Measurements from ENCODE around the gene HOXB7.
A peak's percentile ranks its signal among the peaks of the same experiment; 100 is the strongest.

HOXB7 gene

DNA sequence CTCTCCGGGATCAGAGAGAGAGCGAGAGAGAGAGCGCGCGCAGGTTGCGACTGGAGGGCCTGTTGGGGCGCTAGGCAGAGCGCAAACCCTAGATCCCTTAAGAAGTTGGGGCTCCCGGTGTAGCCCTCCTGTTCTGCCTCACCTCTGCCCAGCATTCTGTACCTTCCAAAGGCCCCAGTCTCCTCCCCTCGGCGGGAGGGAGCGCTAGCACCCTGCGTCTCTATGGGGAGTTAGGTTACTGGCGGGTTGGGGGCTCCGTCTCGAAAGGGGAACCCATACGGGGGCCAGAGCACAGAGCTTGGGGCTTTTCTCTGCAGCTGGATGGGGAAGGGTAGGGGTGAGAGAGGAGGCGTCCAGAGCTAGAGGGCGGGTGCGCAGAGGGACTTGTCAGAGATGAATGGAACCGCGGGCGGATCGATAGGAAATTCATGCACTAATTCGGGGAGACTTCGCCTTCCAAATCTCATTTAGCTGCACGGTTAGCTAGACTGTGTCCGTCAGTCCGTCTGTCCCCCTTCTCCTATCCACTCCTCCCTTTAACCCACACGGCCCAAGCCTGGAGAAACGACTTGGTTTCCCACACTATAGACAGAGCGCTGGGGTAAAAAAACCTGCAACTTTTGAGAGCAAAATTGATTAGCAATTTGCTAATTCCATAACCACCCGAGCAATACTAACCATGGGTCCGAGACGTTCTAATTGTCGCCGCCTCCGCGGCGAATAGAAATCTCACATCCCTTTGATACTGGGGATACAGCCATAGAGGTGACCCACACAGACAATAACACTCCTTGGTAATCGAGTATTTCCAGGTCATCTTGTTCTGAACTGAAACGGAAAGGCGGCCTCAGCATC lies 32.0 kb downstream of the HOXB7 start:
- ChIA-PET CTCF (interaction anchor here (0.8 kb wide), 1 partner anchor 37 kb away, joined by 4 read pairs; no protein-coding TSS in a partner anchor), POLR2A (interaction anchor here (0.9 to 3.4 kb wide), 2 partner anchors 10 to 16 kb away, joined by 3 to 19 read pairs; partner anchors contain the start of gene HOXB3)

DNA sequence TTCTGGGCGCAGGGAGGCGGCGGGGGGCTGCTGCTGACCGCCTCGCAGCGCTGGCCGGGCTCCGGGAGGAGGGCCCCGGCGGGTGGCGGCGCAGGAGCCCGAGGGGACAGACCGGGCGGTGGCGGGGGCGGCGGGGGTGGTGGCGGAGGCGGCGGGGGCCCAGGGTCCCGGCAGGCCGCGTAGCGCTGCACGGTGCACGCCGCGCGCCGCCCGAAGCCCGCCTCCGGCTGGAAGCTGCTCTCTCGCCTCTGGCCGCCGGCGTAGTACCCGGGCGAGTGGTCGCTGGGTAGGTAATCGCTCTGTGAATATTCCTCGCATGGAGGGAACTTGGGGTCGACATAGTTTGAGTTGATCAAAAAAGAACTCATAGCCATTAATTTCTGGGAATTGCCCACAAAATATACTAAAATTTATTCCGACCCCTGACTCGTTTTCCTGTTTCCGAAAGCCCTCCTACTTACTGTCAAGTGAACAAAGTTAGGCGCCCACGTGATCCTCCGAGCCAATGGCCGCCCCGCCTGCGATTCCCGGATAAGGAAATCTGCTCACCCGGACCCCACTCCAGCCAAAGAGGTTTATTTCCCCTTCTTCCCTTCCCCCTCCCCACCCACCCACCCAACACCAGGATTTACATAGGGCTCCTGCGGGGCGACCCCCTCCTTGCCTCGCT lies 32.7 kb downstream of the HOXB7 start, which contains the start of gene HOXB4:
TSS of gene HOXB4 (minus strand) at position 405 of the 670 bp plus-strand sequence. CDS start at position 374, 31 bp downstream.
- TF ChIP-seq ZNF384 (IDR thresholded peaks at IDR 0.05): no peak
- TF ChIP-seq FOXK2 (IDR thresholded peaks at IDR 0.05): no peak
- TF ChIP-seq ELF4 (IDR thresholded peaks at IDR 0.05): no peak
- TF ChIP-seq CTBP1 (IDR thresholded peaks at IDR 0.05; ENCODE audit: borderline replicate concordance): no peak
- no peak for TF ChIP-seq HDGF (IDR thresholded peaks at IDR 0.05; ENCODE audit: borderline replicate concordance)
- no peak for TF ChIP-seq LEF1 (IDR thresholded peaks at IDR 0.05; ENCODE audit: borderline replicate concordance)
- TF ChIP-seq NFRKB (IDR thresholded peaks at IDR 0.05): no peak
- TF ChIP-seq SUZ12 (IDR thresholded peaks at IDR 0.05): no peak
- TF ChIP-seq FOXA1 (IDR thresholded peaks at IDR 0.05): no peak
- TF ChIP-seq BHLHE40 (IDR thresholded peaks at IDR 0.05; ENCODE audit: borderline replicate concordance): no peak
- ChIA-PET CTCF (interaction anchor here (1.0 kb wide), 1 partner anchor 43 kb away, joined by 4 read pairs; no protein-coding TSS in a partner anchor), POLR2A (interaction anchor here (3.4 kb wide), 1 partner anchor 11 kb away, joined by 19 read pairs; the partner anchor contains the start of gene HOXB3)
- no peak for DNase-seq (ENCODE audit: extremely low spot score)

More for the DNA sequence above, 32.0 kb downstream of the HOXB7 start:
- no peak for DNase-seq (ENCODE audit: extremely low spot score)
- TF ChIP-seq FOXM1 (IDR thresholded peaks at IDR 0.05; ENCODE audit: borderline replicate concordance): no peak
- no peak for TF ChIP-seq SUZ12 (IDR thresholded peaks at IDR 0.05)
- no peak for TF ChIP-seq ARNT (IDR thresholded peaks at IDR 0.05)
- no peak for TF ChIP-seq ZNF384 (IDR thresholded peaks at IDR 0.05)
- no peak for TF ChIP-seq NFRKB (IDR thresholded peaks at IDR 0.05)
- no peak for TF ChIP-seq L3MBTL2 (conservative IDR thresholded peaks at IDR 0.05)
- no peak for TF ChIP-seq SP1 (IDR thresholded peaks at IDR 0.05)

DNA sequence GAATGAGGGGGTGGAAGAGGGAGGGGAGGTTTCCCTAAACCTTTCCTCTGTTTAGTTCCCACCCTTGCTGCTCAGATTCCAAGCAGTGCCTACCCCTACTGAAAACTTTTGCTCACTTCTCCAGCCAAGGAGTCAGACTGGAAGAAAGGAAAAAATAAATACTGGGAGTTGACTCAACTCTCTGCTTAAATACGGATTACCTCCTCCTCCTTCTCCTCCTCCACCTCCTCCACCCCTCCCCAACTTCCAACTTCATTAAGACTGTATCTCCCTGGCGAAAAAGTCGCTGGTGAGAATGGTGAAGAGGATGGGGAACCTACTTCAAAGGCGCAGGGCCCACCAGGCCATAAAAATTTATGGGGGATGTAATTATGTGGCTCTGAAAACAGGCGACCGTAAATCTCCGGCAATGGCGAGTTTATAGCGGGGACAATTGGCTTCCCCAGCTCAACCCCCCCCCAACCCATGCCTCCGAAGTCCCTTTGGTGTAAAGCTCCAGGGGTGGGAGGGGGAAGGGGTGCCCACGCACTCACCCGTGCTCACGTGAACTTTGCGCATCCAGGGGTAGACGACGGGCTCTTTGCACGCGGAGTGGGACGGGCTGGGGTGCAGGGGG lies 33.4 kb downstream of the HOXB7 start:
- POLR2A ChIA-PET: interaction anchor here (1.1 to 3.4 kb wide), 4 partner anchors 11 to 38 kb away, joined by 3 to 19 read pairs (median 4); partner anchors contain the start of genes HOXB3 and HOXB8
- no peak for DNase-seq (ENCODE audit: extremely low spot score)

DNA sequence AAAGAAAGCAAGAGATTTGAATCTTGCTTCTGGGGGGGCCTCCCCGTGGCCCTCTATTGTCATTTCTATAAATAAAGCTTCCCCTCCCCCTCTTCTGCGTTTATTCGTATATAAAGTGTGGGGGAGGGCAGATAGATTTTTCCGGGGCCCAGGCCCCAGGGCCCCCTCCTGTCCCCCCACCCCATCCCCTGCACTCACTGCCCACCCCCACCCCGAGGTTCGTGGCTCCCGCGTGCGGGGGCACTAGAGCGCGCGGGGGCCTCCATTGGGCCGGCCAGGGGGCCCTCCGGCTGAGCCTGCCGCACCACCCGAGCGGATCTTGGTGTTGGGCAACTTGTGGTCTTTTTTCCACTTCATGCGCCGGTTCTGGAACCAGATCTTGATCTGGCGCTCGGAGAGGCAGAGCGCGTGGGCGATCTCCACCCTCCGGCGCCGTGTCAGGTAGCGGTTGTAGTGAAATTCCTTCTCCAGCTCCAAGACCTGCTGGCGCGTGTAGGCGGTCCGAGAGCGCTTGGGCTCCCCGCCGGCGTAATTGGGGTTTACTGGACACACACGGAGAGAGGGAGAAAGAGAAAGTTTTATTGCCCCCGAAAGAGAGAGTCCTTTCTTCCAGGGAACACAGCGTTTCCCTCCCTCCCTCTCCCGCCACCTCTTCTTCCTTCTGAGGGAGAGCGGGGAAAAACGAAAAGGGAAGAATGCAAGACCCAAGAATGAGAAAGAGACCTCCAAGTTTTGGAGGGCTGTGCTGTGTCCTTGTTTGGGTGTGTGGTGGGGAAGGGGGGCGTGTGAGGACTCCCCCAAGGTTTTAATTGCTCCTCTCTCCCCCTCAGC lies 34.1 kb downstream of the HOXB7 start:
- TF ChIP-seq, protein P1, sequence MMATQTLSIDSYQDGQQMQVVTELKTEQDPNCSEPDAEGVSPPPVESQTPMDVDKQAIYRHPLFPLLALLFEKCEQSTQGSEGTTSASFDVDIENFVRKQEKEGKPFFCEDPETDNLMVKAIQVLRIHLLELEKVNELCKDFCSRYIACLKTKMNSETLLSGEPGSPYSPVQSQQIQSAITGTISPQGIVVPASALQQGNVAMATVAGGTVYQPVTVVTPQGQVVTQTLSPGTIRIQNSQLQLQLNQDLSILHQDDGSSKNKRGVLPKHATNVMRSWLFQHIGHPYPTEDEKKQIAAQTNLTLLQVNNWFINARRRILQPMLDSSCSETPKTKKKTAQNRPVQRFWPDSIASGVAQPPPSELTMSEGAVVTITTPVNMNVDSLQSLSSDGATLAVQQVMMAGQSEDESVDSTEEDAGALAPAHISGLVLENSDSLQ (IDR thresholded peaks at IDR 0.05): no peak
- TF ChIP-seq CTBP1 (IDR thresholded peaks at IDR 0.05; ENCODE audit: borderline replicate concordance) (peak; percentile 78; the same call in 1 of the 2 replicates), TARDBP (IDR thresholded peaks at IDR 0.05) (no peak), ZNF384 (IDR thresholded peaks at IDR 0.05) (no peak)
- POLR2A ChIA-PET: interaction anchor here (0.6 to 3.4 kb wide), 5 partner anchors 10 to 38 kb away, joined by 3 to 19 read pairs (median 4); partner anchors contain the start of genes HOXB3 and HOXB8
- CTCF ChIA-PET: no interaction called here
- DNase-seq (ENCODE audit: extremely low spot score): no peak

More for the DNA sequence above, 33.4 kb downstream of the HOXB7 start:
- CTCF ChIA-PET: interaction anchor here (1.0 kb wide), 1 partner anchor 43 kb away, joined by 4 read pairs; no protein-coding TSS in a partner anchor
- peak; percentile 45 for TF ChIP-seq L3MBTL2 (conservative IDR thresholded peaks at IDR 0.05)
- no peak for TF ChIP-seq TARDBP (IDR thresholded peaks at IDR 0.05)
- TF ChIP-seq, protein P1 (IDR thresholded peaks at IDR 0.05): peak; percentile 94
- peak; percentile 98 for TF ChIP-seq LEF1 (IDR thresholded peaks at IDR 0.05; ENCODE audit: borderline replicate concordance)
- TF ChIP-seq BHLHE40 (IDR thresholded peaks at IDR 0.05; ENCODE audit: borderline replicate concordance): no peak
- TF ChIP-seq FOXM1 (IDR thresholded peaks at IDR 0.05; ENCODE audit: borderline replicate concordance): peak; percentile 69; the same call in 1 of the 2 replicates
- TF ChIP-seq SUZ12 (IDR thresholded peaks at IDR 0.05): no peak
- peak; percentile 85 for TF ChIP-seq ARNT (IDR thresholded peaks at IDR 0.05)
- peak; percentile 99 for TF ChIP-seq CTBP1 (IDR thresholded peaks at IDR 0.05; ENCODE audit: borderline replicate concordance)

DNA sequence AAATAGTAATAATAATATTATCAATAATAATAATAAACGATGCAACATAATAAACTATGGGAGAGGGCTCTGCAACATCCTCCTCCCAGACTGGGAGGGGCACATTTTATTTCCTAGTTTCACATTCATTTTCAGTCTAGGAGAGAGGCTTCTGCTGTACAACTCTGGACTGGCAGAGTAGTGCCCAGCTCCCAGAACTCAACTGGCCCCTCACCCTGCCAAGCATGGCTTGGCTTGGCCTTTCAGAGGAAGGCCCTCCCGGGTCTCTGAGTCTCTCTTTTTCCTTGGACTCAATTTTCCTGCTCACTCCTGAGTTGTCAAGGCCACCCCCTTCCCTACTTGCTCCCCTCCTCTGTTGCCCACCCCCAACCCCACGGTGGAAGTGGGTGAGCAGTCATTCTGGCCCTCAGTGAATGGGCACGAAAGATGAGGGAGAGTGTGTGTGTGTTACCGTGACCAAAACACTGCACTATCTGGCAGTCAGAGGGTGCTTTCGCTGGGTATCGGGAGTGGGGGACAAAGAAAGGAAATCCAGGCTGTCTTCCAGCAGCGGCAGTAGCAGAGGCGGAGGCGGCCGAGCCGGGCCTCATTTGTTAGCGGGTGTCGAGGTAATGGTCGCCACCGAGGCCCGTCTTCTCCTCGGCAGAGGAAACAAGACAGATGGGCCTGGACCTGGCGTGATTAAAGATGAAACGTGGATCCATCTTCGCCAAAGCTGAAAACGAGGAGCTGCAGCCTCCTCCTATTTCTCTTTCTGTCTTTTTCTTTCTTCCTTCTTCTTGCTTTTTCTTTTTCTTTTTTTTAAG lies 34.9 kb downstream of the HOXB7 start:
- no peak for TF ChIP-seq FOXM1 (IDR thresholded peaks at IDR 0.05; ENCODE audit: borderline replicate concordance)
- no peak for TF ChIP-seq ARNT (IDR thresholded peaks at IDR 0.05)
- no peak for TF ChIP-seq SUZ12 (IDR thresholded peaks at IDR 0.05)
- TF ChIP-seq ELF4 (IDR thresholded peaks at IDR 0.05): no peak
- no peak for TF ChIP-seq L3MBTL2 (conservative IDR thresholded peaks at IDR 0.05)
- no peak for TF ChIP-seq FOXA1 (IDR thresholded peaks at IDR 0.05)
- no peak for TF ChIP-seq LEF1 (IDR thresholded peaks at IDR 0.05; ENCODE audit: borderline replicate concordance)
- TF ChIP-seq BHLHE40 (IDR thresholded peaks at IDR 0.05; ENCODE audit: borderline replicate concordance): no peak
- no peak for TF ChIP-seq FOXK2 (IDR thresholded peaks at IDR 0.05)
- no peak for TF ChIP-seq TARDBP (IDR thresholded peaks at IDR 0.05)
- ChIA-PET CTCF (no interaction called here), POLR2A (interaction anchor here (0.6 to 3.4 kb wide), 4 partner anchors 9 to 21 kb away, joined by 3 to 19 read pairs (median 4); partner anchors contain the start of gene HOXB3)
- no peak for DNase-seq (ENCODE audit: extremely low spot score)

Data from HEK293T (cell line).